NCI-H2107 treated with DMSO at 0.1 percent for 48 hours (cell line): ENCODE results near the gene RBMY1A1.
"Not testable (repeated sequence)": the region's sequence is repeated elsewhere in the genome, so short reads cannot be mapped to it uniquely, and the experiment has no call there.

Source experiments
- DNase-seq: peaks from one replicate; lab custom pipeline; 2025; ENCODE audit not compliant: unreplicated experiment; lab: John Stamatoyannopoulos, UW

RBMY1A1 gene

DNA sequence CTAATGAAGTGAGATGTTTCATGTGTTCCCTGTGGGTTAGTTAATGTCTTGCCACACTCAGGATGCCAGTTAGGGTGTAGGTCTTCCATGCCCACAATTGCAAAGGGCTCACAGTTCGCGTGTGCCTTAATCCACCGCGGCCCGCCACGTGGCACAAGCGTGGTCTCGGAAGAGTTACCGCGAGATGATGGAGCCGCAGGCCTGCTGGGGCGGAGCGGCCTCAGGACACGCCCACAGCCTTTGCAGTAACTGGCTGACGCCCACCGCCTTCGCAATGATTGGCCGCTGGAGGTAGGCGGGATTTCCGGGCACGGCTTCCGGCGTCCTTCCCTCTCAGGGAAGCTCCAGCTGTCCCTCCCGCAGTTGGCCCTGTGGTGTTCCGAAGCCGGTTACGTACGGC is at the start of gene RBMY1A1:
Gene RBMY1A1, plus strand, starts transcription at position 301 of the 400 bp plus-strand sequence. CDS start 2,013 bp downstream, outside the sequence.
- DNase-seq: not testable (repeated sequence)

DNA sequence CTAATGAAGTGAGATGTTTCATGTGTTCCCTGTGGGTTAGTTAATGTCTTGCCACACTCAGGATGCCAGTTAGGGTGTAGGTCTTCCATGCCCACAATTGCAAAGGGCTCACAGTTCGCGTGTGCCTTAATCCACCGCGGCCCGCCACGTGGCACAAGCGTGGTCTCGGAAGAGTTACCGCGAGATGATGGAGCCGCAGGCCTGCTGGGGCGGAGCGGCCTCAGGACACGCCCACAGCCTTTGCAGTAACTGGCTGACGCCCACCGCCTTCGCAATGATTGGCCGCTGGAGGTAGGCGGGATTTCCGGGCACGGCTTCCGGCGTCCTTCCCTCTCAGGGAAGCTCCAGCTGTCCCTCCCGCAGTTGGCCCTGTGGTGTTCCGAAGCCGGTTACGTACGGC is 23.6 kb upstream of the RBMY1A1 start, which contains the start of gene RBMY1B:
Gene RBMY1B, plus strand, starts transcription at position 301 of the 400 bp plus-strand sequence. CDS start 2,013 bp downstream, outside the sequence.
- not testable (repeated sequence) for DNase-seq

DNA sequence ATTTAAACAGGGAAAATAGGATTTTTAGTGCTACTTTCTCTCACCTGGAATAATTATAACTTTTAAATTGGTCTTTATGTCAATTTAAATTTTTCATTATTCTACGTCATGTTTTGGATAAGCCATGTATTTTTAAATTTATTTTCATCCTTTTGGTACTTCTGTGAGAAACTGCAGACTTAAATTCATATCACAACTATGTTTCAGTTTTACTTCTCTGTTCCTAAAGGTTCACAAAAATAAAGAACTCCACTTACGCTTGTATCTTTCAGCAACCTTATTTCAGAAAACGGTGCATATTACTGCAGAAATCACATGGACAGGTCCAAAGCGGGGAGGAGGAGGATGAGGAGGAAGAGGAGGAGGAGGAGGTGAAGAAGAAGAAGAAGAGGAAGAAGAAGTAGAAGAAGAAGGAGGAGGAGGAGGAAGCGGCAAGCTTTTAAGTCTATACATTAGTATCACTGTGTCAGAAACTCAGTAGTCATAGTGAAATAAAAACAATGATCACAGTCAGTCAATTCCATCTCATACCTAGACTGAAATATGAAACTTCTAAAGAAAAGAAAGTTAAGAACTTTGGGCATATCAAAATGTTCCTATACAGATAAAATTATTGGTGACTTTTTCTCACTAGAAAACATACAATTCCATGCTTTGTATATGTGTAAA is 24.8 kb downstream of the RBMY1A1 start:
- not testable (repeated sequence) for DNase-seq

DNA sequence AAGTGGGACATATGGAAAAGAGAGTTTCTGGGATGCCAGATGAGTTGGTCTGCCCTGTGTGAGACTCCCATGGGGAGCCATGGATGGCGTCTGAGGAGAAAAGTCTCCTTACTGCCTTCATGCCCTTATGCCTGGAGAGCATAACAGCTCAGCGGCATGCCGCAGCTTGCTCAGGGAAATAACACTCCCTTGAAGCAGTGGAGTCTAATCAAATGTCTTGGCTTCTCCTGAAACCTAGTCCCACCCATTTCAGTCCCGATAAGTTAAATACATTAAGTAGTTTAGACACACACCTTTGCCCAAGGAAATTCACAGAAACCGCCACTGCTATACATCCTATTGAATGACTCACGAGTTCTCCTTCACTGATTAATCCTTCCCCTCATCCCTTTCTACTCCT is 50.8 kb downstream of the RBMY1A1 start:
- no peak for DNase-seq

DNA sequence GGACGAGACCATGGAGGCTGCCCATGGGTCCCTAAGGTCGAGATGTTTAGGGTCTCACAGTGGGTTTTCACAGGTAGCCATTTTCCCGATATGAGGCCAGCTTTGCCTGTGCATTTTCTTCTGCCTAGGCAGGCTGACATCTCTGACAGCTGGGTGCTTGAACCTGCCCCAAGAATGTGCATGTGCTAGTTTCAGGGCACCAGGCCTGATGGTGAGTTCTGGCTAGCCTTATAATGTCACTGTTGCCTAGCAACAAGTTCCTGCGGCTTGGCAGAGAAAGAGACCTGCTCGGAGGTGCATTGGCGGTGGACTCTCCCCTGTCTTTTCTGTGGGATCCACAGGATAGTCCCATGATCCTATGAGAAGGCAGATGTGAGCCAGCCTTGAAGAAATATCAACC is 51.8 kb downstream of the RBMY1A1 start:
- not testable (repeated sequence) for DNase-seq

DNA sequence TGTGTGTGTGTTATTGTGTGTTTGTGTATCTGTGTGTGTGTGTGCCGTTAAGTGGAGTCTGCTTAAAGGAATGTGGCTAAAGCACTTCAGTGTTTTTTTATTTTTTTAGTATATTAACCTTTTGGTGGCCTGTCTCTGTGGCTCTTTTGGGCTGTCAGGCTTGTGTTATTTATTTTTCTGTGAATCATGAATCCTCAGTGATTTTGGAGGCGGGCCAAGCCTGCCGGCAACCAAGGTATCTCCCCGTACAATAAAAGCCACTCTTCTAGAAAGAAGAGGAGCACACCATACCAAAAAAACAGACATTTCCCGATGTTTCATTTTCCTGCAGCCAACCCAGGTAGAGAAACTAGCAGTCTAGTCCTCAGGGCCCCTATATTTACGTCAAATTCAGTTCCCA is 57.4 kb downstream of the RBMY1A1 start:
- no peak for DNase-seq

DNA sequence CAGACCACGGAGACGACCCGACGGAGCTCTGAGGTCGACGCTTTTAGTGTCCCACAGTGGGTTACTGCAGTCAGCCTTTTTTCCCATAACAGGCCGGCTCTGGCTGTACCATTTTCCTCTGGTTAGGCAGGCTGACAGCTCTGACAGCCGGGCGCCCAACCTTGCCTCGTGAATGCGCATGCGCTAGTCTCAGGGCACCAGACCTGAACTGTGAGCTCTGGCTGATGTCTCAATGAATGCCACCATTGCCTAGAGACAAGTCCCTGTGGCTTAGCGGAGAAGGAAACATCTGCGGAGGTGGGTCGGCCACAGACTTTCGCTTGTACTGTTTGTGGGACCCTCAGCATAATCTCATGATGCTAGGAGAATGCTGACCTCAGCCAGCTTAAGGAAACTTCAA is 61.6 kb downstream of the RBMY1A1 start:
- not testable (repeated sequence) for DNase-seq
